C4-2B (cell line): ENCODE results near the gene HOXD11.

Experiments
- ZFX ChIP-seq: fragments of 450-650 bp; IDR thresholded peaks from 2 replicates; pipeline ENCODE4 v1.6.1; 2017
- TF ChIP-seq, protein P1 (sequence below): fragments of 450-650 bp; conservative IDR thresholded peaks from 2 replicates; pipeline ENCODE4 v1.5.1; 2017; ENCODE audit warnings: mild to moderate bottlenecking

DNA sequence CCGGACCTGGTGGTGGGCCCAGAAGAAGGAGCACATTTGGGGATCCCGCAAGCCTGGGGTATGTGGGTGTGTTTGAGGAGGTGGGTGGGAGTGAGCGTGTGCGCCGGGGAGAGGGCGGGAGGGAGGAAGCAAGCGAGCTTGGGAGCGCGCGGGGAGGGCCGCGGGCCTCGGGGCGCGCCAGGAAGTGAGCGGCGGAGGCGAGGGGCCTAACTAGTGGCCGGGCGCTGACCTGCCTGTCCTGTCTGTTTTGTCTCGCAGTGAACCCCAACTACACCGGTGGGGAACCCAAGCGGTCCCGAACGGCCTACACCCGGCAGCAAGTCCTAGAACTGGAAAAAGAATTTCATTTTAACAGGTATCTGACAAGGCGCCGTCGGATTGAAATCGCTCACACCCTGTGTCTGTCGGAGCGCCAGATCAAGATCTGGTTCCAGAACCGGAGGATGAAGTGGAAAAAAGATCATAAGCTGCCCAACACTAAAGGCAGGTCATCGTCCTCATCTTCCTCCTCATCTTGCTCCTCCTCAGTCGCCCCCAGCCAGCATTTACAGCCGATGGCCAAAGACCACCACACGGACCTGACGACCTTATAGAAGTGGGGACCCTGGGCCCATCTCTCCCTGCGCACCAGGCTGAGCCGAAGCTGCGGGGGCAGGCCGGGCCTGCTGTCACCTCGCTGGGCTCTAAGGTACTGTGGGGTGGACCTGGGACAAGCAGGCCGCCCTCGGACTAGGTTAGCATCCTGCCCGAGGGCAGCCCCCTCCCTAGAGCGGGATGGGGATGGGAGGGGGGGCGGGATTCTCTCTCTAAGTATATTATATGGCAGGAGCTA, 45.5 kb downstream of the HOXD11 start:
- TF ChIP-seq, protein P1, sequence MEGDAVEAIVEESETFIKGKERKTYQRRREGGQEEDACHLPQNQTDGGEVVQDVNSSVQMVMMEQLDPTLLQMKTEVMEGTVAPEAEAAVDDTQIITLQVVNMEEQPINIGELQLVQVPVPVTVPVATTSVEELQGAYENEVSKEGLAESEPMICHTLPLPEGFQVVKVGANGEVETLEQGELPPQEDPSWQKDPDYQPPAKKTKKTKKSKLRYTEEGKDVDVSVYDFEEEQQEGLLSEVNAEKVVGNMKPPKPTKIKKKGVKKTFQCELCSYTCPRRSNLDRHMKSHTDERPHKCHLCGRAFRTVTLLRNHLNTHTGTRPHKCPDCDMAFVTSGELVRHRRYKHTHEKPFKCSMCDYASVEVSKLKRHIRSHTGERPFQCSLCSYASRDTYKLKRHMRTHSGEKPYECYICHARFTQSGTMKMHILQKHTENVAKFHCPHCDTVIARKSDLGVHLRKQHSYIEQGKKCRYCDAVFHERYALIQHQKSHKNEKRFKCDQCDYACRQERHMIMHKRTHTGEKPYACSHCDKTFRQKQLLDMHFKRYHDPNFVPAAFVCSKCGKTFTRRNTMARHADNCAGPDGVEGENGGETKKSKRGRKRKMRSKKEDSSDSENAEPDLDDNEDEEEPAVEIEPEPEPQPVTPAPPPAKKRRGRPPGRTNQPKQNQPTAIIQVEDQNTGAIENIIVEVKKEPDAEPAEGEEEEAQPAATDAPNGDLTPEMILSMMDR, result no peak
- TF ChIP-seq ZFX, result no peak
